Stimulated activated naive B cell treated with anti-CD40 and anti-IgM and Interleukin-4, amounts not matched to agents 10 μg/mL and 1 μg/mL and 100 μg/mL, for 72 hours (primary cell): ENCODE data around the gene GRIK5.
"Not testable (repeated sequence)": the region's sequence is repeated elsewhere in the genome, so short reads cannot be mapped to it uniquely, and the experiment has no call there.

Source experiments
- ATAC-seq, 2 donors: fragments of 150-1000 bp; cut with Tn5 transposase; replicated peaks; 2 replicates each; pipeline ENCODE4 v1.10.0; 2021; ENCODE audit warnings: moderate library complexity in 1 of 2
- DNase-seq: peaks from one replicate; pipeline ENCODE4 v3.0.0; 2021
- H3K27ac Mint-ChIP-seq: one replicate; pipeline ENCODE4 v1.8.0; 2022; ENCODE audit warnings: mild to moderate bottlenecking, mixed read lengths
- H3K27me3 Mint-ChIP-seq, 2 donors: one replicate each; pipeline ENCODE4 v1.8.0; 2022; ENCODE audit warnings: mixed read lengths in 2 of 2
- H3K36me3 Mint-ChIP-seq, 2 donors: one replicate each; pipeline ENCODE4 v1.8.0; 2022; ENCODE audit warnings: mixed read lengths in 2 of 2, mild to moderate bottlenecking in 1 of 2
- H3K4me1 Mint-ChIP-seq, 2 donors: one replicate each; pipeline ENCODE4 v1.8.0; 2022; ENCODE audit warnings: mixed read lengths in 2 of 2, mild to moderate bottlenecking in 1 of 2
- H3K4me3 Mint-ChIP-seq, 2 donors: one replicate each; pipeline ENCODE4 v1.8.0; 2022; ENCODE audit warnings: mild to moderate bottlenecking in 2 of 2, mixed read lengths in 2 of 2, moderate library complexity in 1 of 2
- H3K9me3 Mint-ChIP-seq, 2 donors: one replicate each; pipeline ENCODE4 v1.8.0; 2022; ENCODE audit warnings: mixed read lengths in 2 of 2, mild to moderate bottlenecking in 1 of 2

GRIK5 gene

GRCh38 chr19:42034640-42035391, 35.2 kb downstream of the GRIK5 start:
- not testable (repeated sequence) for H3K9me3 Mint-ChIP-seq, H3K4me3 Mint-ChIP-seq, H3K27me3 Mint-ChIP-seq, H3K4me1 Mint-ChIP-seq, H3K36me3 Mint-ChIP-seq, H3K27ac Mint-ChIP-seq
- ATAC-seq (peak; percentile 95 to 98), DNase-seq (peak; percentile 37)

DNA sequence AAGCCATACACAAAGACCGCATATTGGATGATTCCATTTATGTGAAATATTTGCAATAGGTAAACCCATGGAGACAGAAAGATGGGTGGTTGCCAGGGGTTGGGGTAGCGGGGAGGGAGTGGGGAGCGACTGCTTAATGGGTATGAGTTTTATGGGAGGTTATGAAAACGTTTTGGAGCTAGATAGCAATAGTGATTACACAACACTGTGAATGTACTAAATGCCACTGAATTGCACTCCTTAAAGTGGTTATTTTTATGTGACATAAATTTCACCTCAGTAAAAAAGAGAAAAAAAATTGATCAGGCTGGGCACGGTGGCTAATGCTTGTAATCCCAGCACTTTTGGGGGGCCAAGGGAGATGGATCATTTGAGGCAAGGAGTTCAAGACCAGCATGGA, 36.6 kb downstream of the GRIK5 start:
- no peak for ATAC-seq
- no peaks in the 10 kb centered on the region for H3K36me3 Mint-ChIP-seq

DNA sequence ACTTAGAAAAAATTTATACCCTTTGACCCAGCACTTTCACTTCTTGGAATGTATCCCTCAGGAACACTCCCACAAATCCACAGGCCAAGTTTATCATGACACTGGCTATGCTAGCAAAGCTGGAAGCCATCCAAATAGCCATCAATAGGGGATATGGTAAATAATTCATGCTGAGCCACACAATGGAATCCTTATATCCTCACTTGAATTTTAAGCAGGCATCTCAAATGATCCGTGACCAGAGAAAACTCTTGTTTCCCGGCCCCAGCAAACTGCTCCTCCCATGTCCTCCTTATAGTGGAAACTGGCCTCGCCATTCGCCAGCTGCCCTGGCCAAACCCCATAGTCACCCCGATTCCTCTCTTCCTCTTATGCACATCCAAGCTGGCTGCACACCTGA, 37.6 kb downstream of the GRIK5 start:
- H3K9me3 Mint-ChIP-seq: no peaks in the 10 kb centered on the region
- ATAC-seq: no peak

More for the DNA sequence above, 36.6 kb downstream of the GRIK5 start:
- DNase-seq: no peak
- H3K27me3 Mint-ChIP-seq: peaks cover 0 to 4% of the 10 kb centered on the region in 2 donors
- H3K9me3 Mint-ChIP-seq: no peaks in the 10 kb centered on the region
- peaks cover 7 to 9% of the 10 kb centered on the region in 2 donors for H3K4me1 Mint-ChIP-seq
- H3K27ac Mint-ChIP-seq: no peak overlapping the region
- H3K4me3 Mint-ChIP-seq: no peak overlapping the region

DNA sequence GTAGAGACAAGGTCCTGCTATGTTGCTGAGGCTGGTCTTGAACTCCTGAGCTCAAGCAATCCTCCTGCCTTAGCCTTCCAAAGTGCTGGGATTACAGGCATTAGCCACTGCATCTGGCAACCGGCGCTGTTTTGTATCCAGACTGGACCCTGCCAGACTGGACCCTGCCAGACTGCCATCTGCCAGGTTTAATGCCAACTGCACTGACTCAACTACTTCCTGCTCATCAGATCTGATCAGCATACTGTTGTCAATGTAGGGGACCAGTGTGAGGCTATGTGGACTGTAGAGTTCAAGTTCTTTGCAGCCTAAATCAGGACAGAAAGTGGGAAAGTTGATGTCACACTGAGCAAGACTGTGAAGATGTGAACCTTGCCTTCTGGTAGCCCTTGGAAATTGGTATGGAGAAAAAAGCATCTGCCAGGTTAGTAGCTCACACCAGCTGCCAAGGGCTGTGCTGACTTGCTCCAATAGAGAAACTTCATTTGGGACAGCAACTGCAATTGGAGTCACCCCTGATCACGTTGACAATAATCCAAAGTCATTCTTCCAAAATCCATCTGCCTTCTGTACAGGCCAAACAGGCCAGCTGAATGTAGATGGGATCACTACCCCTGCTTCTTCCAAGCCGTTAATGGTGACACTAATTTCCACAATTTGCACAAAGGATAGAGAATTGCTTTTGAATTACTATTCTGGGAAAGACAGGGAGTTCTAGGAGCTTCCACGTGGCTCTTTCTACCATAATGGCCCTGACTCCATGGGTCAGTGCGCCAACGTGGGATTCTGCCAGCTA, 39.2 kb downstream of the GRIK5 start:
- H3K27ac Mint-ChIP-seq: no peak overlapping the region
- no peaks in the 10 kb centered on the region for H3K36me3 Mint-ChIP-seq
- no peaks in the 10 kb centered on the region for H3K9me3 Mint-ChIP-seq
- no peak overlapping the region for H3K4me3 Mint-ChIP-seq
- no peak for ATAC-seq
- H3K27me3 Mint-ChIP-seq: peaks cover 4 to 7% of the 10 kb centered on the region in 2 donors
- DNase-seq: no peak
- peaks cover 7 to 9% of the 10 kb centered on the region in 2 donors for H3K4me1 Mint-ChIP-seq

More for the DNA sequence above, 37.6 kb downstream of the GRIK5 start:
- no peak overlapping the region for H3K27ac Mint-ChIP-seq
- H3K36me3 Mint-ChIP-seq: no peaks in the 10 kb centered on the region
- DNase-seq: no peak
- peaks cover 0 to 7% of the 10 kb centered on the region in 2 donors for H3K27me3 Mint-ChIP-seq
- H3K4me1 Mint-ChIP-seq: peaks cover 7 to 9% of the 10 kb centered on the region in 2 donors
- no peak overlapping the region for H3K4me3 Mint-ChIP-seq

DNA sequence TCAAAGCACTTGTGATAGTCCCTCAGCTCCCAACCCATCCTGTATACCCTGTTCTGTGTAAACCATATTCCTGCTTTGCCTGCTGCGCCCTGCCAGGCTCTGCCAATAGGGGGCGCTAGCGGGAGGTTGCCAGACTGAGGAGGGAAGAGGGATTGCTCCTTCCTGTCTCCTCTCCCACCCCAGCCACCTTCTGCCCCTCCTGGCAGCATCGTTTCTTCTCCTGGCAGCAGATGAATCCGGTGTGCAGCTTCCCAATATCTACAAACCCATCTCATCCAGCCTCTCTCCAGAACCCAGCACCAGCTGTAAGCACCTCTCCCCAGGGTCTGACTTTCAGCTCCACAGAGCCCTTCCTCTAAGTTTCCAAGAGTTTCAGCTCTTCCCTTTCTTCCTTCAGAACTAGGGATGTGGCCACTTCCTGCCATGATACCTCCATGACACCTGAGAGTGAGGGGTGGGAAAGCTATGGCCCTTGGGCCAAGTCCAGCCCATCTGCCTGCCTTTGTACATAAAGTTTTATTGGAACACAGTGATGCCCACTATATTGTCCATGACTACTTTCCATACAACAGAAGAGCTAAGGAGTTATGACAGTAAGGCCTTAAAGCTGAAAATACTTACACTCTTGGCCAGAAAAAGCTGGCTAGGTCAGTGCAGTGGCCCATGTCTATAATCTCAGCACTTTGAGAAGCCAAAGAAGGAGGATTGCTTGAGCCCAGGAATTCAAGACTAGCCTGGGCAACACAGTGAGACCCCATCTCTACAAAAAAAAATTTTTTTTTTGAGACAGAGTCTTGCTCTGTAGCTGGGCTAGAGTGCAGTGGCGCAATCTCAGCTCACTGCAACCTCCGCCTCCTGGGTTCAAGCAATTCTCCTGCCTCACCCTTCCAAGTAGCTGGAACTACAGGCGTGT, 41.4 kb downstream of the GRIK5 start:
- H3K4me1 Mint-ChIP-seq: no peaks in the 10 kb centered on the region
- no peaks in the 10 kb centered on the region for H3K9me3 Mint-ChIP-seq

GRCh38 chr19:42024622-42025111, 45.3 kb downstream of the GRIK5 start:
- ATAC-seq (no peak), DNase-seq (no peak)
- Mint-ChIP-seq H3K36me3 (no peaks in the 10 kb centered on the region), H3K4me1 (no peaks in the 10 kb centered on the region), H3K4me3 (no peak overlapping the region), H3K27ac (no peak overlapping the region), H3K9me3 (no peaks in the 10 kb centered on the region), H3K27me3 (peaks cover 16 to 17% of the 10 kb centered on the region in 2 donors)

More for the DNA sequence above, 41.4 kb downstream of the GRIK5 start:
- H3K36me3 Mint-ChIP-seq: no peaks in the 10 kb centered on the region
- DNase-seq: no peak
- peaks cover 16 to 17% of the 10 kb centered on the region in 2 donors for H3K27me3 Mint-ChIP-seq
- no peak overlapping the region for H3K27ac Mint-ChIP-seq
- no peak overlapping the region for H3K4me3 Mint-ChIP-seq
- ATAC-seq: no peak

- DNase-seq: no peak
- no peak overlapping the region for H3K27ac Mint-ChIP-seq
- ATAC-seq: no peak
- H3K36me3 Mint-ChIP-seq: no peaks in the 10 kb centered on the region
- H3K27me3 Mint-ChIP-seq: peaks cover 16 to 17% of the 10 kb centered on the region in 2 donors
- H3K9me3 Mint-ChIP-seq: no peaks in the 10 kb centered on the region
- H3K4me3 Mint-ChIP-seq: no peak overlapping the region
- H3K4me1 Mint-ChIP-seq: no peaks in the 10 kb centered on the region
These were observed 46.1 kb downstream of the GRIK5 start for GRCh38 chr19:42023943-42024260.

DNA sequence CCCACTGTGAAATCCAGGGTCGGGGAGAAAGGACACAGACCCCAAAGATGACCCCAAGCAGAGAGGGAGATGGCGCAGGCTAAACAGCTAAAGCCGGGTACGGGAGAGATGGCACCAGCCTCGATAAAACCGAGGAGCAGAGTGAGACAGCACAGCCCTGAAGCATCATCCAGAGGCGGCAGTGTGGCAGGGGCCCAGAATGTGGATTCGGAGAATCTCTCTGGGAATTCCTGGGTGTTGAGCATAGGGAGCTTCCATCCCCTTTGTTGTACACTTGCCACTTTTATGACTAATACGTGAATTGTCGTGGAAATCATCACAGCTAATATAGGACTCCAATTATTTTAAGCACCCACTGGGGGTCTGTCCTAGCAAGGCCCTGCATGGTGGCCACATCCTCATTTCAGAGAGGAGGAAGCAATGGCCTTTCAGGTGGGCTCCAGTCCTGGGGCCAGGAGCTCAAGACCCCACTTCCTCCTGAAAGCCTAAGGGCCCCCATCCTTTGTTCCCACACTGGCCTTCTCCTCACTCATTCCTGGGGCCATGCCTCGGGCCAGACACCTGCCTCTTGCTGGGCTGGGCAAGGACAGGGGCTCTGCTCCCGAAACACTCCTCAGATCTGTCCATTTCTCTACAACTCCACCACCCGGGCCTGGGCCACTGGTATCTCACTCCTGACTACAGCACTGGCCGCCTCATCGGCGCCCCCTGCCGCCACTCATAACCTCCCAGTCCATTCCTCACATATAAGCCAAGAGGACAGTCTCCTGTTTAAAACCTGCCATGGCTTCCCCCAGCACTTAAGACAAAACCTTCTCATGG, 46.7 kb downstream of the GRIK5 start:
- Mint-ChIP-seq H3K27me3 (peaks cover 12 to 16% of the 10 kb centered on the region in 2 donors), H3K9me3 (no peaks in the 10 kb centered on the region), H3K4me1 (no peaks in the 10 kb centered on the region), H3K36me3 (no peaks in the 10 kb centered on the region), H3K4me3 (no peak overlapping the region), H3K27ac (no peak overlapping the region)
- DNase-seq (no peak), ATAC-seq (peak; percentile 42 to 58)

DNA sequence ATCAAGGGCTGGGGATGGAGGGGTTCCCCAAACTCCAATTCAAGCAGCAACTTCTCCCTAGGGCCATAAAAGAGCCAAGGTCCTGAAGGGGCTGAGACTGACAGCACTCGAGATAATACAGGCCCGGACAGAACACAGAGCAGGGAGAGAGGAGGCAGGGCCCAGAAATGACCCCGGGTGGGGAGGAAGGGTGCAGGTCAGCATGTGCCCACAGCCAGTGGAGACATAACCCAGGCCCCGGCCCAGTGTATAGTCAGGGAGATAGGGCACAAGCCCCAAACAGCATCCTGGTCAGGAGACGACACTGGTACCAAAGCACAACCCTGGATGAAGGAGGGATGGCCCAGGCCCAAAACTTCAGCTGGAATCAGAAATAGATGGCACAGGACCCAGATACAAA, 47.4 kb downstream of the GRIK5 start:
- DNase-seq (no peak), ATAC-seq (no peak)
- H3K9me3 Mint-ChIP-seq: no peaks in the 10 kb centered on the region
- H3K36me3 Mint-ChIP-seq: no peaks in the 10 kb centered on the region
- H3K4me1 Mint-ChIP-seq: no peaks in the 10 kb centered on the region
- H3K27me3 Mint-ChIP-seq: peaks cover 10 to 16% of the 10 kb centered on the region in 2 donors
- H3K4me3 Mint-ChIP-seq: no peak overlapping the region
- H3K27ac Mint-ChIP-seq: no peak overlapping the region

GRCh38 chr19:42021185-42021584, 48.8 kb downstream of the GRIK5 start:
- no peaks in the 10 kb centered on the region for H3K9me3 Mint-ChIP-seq
- ATAC-seq: no peak
- H3K27ac Mint-ChIP-seq: peak overlapping the region; percentile 2
- no peaks in the 10 kb centered on the region for H3K4me1 Mint-ChIP-seq
- no peaks in the 10 kb centered on the region for H3K36me3 Mint-ChIP-seq
- H3K27me3 Mint-ChIP-seq: peaks cover 10 to 12% of the 10 kb centered on the region in 2 donors
- DNase-seq: no peak
- no peak overlapping the region for H3K4me3 Mint-ChIP-seq

DNA sequence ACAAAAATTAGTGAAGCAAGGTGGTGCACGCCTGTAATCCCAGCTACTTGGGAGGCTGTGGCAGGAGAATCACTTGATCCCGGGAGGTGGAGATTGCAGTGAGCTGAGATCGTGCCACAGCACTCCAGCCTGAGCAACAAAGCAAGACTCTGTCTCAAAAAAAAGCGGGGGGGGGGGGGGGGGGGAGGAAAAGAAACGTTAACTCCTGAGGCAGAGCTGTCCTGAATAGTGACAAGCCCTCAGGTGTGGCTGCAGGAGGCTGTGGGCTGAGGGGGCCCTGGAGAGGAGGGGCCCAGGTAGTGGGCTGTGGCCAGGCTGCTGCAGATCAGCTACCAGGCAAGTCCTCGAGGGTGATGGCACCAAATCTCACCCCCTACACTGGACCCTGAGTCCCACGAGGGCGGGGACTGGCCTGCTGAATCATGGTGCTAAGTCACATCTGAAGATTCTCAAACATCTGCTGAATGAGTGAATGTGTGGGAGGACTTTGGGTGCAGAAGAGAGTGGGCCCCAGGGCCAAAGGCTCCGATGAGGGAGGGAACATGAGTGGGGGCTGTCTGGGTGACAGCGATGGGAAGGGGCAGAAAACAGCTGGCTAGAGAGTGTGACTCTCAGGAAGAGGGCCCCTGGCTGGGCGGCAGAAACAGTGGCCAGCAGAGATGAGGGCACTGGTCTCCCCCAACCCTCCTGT, 51.4 kb downstream of the GRIK5 start:
- H3K4me1 Mint-ChIP-seq: no peaks in the 10 kb centered on the region
- DNase-seq (no peak), ATAC-seq (no peak)
- no peak overlapping the region for H3K4me3 Mint-ChIP-seq
- no peaks in the 10 kb centered on the region for H3K27me3 Mint-ChIP-seq
- no peak overlapping the region for H3K27ac Mint-ChIP-seq
- no peaks in the 10 kb centered on the region for H3K9me3 Mint-ChIP-seq
- no peaks in the 10 kb centered on the region for H3K36me3 Mint-ChIP-seq

DNA sequence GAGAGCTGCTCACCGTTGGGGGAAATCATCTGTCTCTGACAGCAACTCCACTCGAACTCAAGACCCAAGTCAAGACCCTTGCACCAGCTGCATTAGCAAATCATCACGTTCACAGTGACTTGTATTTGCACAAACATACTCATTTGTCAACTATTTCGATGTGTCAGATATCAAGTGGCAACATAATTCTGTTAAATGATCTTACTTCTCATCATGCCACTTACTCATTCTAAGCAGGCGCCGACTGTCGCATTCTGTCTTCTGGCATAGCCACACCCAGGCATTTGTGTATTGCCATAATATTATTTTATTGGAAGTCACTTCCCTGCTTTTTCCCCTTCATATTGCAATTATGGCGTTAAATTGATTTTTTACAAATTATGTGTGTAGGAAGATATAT, 53.0 kb downstream of the GRIK5 start:
- no peaks in the 10 kb centered on the region for H3K4me1 Mint-ChIP-seq
- no peak for ATAC-seq
- no peak overlapping the region for H3K4me3 Mint-ChIP-seq
- H3K9me3 Mint-ChIP-seq: no peaks in the 10 kb centered on the region
- no peak overlapping the region for H3K27ac Mint-ChIP-seq
- DNase-seq: no peak
- no peaks in the 10 kb centered on the region for H3K36me3 Mint-ChIP-seq
- H3K27me3 Mint-ChIP-seq: no peaks in the 10 kb centered on the region

- not testable (repeated sequence) for H3K9me3 Mint-ChIP-seq, ATAC-seq, DNase-seq, H3K27ac Mint-ChIP-seq, H3K4me3 Mint-ChIP-seq, H3K27me3 Mint-ChIP-seq, H3K36me3 Mint-ChIP-seq, H3K4me1 Mint-ChIP-seq
These were observed 57.3 kb downstream of the GRIK5 start for GRCh38 chr19:42012747-42013146.
